HG02885 (cell line): ENCODE measurements around the gene PRRT1B.

ENCODE experiments used
- ATAC-seq: cut with Tn5 transposase; IDR thresholded peaks from one replicate; pipeline ENCODE4 v1.9.1; 2021; ENCODE audit warnings: mild to moderate bottlenecking; ENCODE audit not compliant: unreplicated experiment, poor library complexity

The PRRT1B gene

GRCh38 chr9:131593091-131593820, 47.9 kb downstream of the PRRT1B start:
- no peak for ATAC-seq

DNA sequence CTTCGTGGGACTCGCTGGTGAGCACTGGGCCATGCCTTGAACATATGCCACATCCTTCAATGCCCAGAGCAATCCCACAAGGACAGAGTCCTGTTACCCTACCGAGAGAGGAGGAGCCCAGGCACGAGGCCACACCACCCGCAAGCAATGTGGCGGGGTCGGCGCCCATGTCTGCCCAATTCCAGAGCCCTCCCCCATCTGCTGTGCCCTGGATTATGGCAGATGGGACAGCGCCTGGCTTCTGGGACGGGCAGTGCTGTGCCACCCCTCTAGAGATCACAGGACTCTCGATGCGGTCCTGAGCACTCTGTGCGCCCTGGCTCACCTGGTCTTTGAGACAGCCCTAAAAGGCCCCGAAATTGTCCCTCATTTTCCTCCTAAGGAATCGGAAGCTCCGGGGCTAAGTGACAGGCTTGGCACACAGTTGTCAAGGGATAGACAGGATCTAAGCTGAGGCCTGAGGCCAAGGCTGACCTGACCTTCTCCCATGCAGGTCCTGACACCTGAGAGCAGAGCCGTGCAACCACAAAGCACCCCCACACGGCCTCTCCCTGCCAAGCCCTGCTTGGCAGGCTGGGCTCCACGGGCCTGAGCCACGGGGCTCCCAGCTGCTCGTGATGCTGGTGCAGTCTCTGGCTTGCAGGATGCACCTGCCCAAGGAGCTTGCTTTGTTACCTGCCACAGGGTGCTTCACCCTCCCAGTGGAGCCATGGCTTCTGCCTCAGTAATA, 48.8 kb downstream of the PRRT1B start:
- ATAC-seq, result no peak

GRCh38 chr9:131594906-131595665, 49.8 kb downstream of the PRRT1B start:
- ATAC-seq, result no peak

DNA sequence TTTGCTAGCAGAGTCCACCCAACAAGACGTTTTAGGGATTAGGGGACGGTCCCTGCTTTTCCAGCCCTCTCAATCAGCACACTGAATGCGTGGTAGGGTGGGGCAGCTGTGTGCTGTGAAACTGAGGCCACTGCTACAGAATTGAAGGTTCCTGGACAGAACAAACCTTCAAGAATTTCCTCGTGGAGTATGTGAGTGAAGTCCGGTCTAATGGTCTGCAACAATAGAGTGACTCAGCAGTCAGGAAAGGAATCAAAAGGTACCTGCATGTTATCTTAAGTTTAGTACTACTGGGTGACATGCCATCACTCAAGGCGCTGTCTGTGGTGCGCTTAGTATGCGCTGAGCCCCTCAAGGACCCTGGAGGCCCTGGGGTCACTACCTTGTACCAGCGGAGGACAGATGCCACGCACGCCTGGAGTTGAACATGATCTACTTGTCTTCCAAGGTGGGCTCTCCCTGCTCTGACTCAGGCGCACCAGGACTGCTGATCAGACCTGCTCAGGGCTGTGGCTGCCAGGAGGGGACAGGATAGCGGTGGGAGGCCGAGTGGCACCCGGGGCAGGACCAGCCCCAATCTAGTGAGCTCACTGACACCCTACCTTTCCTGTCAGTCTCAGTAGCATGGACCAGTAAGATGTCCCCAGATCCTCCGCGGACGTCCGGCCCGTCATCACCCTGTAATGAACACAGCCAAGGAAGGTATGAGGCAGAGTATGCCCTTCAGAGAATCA, 50.5 kb downstream of the PRRT1B start:
- no peak for ATAC-seq

DNA sequence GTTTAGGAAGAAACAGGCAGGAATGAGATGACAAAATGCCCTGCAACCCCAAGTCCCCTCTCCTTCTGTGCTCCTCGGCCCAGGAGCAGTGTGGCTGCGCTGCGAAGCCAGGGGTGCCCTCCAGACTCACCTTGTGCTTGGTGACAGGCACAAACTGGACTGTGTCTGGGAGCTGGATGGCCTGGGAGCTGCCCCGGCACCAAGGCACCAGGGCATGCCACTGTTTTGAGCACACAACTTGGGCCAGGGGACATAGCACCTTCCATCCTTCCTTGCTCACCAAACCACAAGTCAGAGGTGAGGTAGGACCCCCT, 51.1 kb downstream of the PRRT1B start:
- ATAC-seq, result no peak

- no peak for ATAC-seq
Observed at GRCh38 chr9:131597246-131597645, 51.9 kb downstream of the PRRT1B start.

- no peak for ATAC-seq
Observed at GRCh38 chr9:131598121-131598520, 52.8 kb downstream of the PRRT1B start.

DNA sequence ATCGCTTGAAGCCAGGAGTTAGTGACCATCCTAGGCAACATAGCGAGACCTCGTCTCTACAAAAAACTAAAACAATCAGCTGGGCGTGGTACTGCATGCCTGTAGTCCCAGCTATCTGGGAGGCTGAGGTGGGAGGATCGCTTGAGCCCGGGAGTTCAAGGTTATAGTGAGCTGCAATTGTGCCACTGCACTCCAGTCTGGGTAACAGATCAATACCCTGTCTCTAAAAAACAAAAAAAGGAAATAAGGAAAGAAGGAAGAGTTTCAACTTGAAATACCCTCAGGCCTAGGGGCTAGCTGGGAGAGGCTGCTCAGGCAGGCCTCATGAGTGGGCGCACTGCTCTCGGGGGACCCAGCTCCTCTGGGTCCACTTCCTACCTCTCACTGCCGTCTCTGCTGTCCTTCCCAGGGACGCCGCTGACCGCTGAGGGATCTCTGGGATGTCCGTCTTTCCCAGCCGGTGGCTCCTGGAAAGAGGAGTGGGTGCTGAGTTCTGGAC, 56.4 kb downstream of the PRRT1B start:
- no peak for ATAC-seq

GRCh38 chr9:131603199-131603598, 57.9 kb downstream of the PRRT1B start:
- no peak for ATAC-seq

DNA sequence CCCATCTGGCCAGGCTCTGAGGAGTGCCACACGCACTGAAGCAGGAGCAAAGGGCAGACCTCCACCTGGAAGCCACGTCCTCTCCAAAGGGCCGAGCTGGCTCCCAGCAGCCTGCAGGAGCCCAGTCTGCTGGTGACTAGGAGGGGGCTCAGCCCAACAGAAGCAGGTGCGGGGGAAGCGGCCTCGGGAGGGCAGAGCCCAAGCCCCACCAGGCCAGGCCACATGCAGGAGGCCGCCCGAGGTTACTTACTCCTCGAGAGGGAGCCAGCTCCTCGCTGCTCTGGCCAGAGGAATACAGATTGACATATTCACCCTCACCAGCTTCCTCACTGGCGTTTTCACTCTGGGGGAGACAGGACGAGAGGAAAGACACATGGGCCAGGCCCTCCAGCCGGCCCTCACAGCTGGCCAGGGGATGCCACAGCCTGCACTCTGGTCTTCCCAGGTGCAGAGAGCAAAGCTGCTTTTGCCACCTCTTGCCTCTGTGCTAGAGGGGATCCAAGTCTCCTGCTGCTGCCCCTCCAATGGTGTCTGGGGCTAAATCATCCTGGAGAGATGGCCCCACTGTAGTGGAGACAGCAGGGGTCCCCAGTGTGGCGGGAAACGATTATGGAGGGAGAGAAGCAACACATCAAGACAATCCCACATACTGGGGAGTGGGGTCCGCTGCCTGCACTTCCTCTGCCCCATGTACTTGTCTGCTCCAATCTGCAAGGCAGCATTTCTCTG, 58.6 kb downstream of the PRRT1B start:
- ATAC-seq, result no peak

DNA sequence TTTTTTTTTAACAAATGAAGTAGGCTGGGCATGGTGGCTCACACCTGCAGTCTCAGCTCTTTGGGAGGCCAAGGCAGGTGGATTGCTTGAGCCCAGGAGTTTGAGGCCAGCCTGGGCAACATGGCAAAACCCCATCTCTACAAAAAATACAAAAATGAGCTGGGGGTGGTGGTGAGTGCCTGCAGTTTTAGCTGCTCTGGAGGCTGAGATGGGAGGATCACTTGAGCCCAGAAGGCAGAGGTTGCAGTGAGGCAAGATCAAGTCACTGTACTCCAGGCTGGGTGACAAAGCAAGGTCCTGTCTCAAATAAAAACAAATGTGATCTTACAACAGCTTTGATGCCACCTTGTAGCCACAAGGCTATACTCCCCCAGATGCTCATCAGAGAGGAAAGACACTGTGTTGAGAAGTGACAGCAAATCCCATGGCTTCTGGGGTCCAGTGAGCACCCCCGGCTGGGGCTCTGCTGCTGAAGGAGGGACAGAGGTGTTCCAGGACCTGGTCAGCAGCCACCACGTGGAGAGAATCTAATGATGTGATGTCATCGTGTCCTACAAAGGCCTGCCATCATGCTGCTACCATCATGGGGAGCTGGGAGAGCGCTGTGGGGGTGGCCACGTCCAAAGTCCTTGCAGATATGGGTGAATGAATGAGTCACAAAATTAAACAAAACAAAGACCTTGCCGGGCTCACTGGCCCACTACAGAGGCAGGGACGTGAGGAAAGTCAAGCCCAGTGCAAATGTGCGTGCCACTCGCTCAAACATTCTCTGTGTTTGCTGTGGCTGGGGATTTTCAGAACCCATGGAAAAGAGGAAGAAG, 60.7 kb downstream of the PRRT1B start:
- ATAC-seq, result no peak

- ATAC-seq, result no peak
Observed at GRCh38 chr9:131606896-131607567, 61.7 kb downstream of the PRRT1B start.

DNA sequence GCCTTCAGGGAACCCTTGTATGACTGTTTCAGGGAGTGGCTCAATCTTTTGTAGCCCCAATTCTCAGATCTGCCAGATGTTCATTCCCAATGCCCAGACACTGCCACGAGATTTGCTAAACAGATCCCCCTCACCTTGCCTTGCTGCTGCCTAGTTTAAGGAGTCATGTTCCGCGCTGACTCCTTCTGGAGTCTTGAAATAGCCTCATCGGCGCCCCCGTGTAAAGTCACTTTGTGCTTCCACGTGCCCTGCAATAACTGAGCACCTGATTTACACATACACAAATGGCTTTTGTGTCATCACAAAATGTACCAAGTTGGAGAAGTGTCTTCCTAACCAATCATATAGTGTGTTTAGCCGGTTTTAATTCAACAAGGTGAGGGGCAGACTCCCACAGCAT, 62.3 kb downstream of the PRRT1B start:
- no peak for ATAC-seq

DNA sequence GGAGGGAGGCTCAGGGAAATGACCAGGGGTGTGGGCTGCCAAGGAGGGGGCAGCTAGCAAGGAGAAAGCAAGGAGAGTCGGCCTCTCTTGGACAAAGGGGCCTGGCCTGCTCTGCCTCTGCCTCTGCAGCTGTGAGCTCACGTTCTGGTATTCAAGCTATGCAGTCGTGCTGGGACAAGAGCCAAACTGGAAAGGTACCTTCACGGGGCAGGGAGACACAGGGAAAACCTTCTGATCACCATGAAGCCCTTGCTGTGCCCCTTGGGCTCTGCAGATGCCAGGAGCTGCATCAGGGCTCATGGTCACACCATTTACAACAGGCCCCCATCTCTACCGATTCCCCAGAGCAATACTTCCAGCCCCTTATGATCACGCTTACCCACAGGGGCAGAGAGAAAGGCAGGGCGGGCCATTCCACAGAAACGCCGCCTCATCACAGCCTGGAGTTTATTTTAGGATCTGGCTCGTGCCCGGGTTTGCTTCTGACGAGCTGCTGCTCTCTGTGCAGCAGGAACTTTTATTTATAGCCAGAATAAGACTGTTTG, 63.2 kb downstream of the PRRT1B start:
- no peak for ATAC-seq
